MM.1S (cell line): ENCODE data around the gene TRAK2.
"Not testable (repeated sequence)": the region's sequence is repeated elsewhere in the genome, so short reads cannot be mapped to it uniquely, and the experiment has no call there.

Experiments used
- DNase-seq: peaks from one replicate; pipeline ENCODE4 v3.0.0-alpha.2; 2015
- H2AFZ ChIP-seq: fragments of 300-600 bp; sonication (generic); 2 replicates; pipeline ENCODE4 v1.6.0; 2016; ENCODE audit warnings: antibody characterized with exemption, low read length
- H3F3A ChIP-seq: fragments of 300-600 bp; sonication (generic); 2 replicates; pipeline ENCODE4 v1.6.1; 2016; ENCODE audit warnings: mild to moderate bottlenecking, antibody characterized with exemption, low read length, moderate library complexity, mixed read lengths; ENCODE audit not compliant: insufficient read depth
- H3K27ac ChIP-seq: fragments of 300-600 bp; sonication (generic); 2 replicates; pipeline ENCODE4 v1.5.1; 2016; ENCODE audit warnings: mild to moderate bottlenecking, low read length
- H3K27me3 ChIP-seq: fragments of 300-600 bp; sonication (generic); replicated peaks from 2 replicates; pipeline ENCODE4 v1.6.0; 2016; ENCODE audit warnings: low read length; ENCODE audit not compliant: insufficient read depth
- H3K36me3 ChIP-seq: fragments of 300-600 bp; sonication (generic); replicated peaks from 2 replicates; pipeline ENCODE4 v1.6.1; 2016; ENCODE audit warnings: mild to moderate bottlenecking, low read length, mixed read lengths; ENCODE audit not compliant: insufficient read depth
- H3K4me1 ChIP-seq: fragments of 300-600 bp; sonication (generic); 2 replicates; pipeline ENCODE4 v1.6.1; 2016; ENCODE audit warnings: low read length, mixed read lengths
- H3K4me2 ChIP-seq: fragments of 300-600 bp; sonication (generic); 2 replicates; pipeline ENCODE4 v1.6.0; 2016; ENCODE audit warnings: low read depth, low read length
- H3K4me3 ChIP-seq: fragments of 300-600 bp; sonication (generic); 2 replicates; pipeline ENCODE4 v1.5.1; 2016; ENCODE audit warnings: low read length, mixed read lengths
- H3K79me2 ChIP-seq: fragments of 300-600 bp; sonication (generic); 2 replicates; pipeline ENCODE4 v1.6.1; 2016; ENCODE audit warnings: mixed run types, low read length, mixed read lengths
- H3K9ac ChIP-seq: fragments of 300-600 bp; sonication (generic); 2 replicates; pipeline ENCODE4 v1.6.1; 2016; ENCODE audit warnings: low read length, mixed read lengths
- H3K9me2 ChIP-seq: fragments of 300-600 bp; sonication (generic); replicated peaks from 2 replicates; pipeline ENCODE4 v1.6.1; 2016; ENCODE audit warnings: mild to moderate bottlenecking, low read length, mixed read lengths; ENCODE audit not compliant: insufficient read depth
- H3K9me3 ChIP-seq: fragments of 300-600 bp; sonication (generic); replicated peaks from 2 replicates; pipeline ENCODE4 v1.6.1; 2016; ENCODE audit warnings: mild to moderate bottlenecking, low read length, mixed read lengths; ENCODE audit not compliant: insufficient read depth
- H4K20me1 ChIP-seq: fragments of 300-600 bp; sonication (generic); 2 replicates; pipeline ENCODE4 v1.6.1; 2016; ENCODE audit warnings: mild to moderate bottlenecking, low read length, moderate library complexity, mixed read lengths; ENCODE audit not compliant: insufficient read depth
- CTCF ChIP-seq: fragments of 300-600 bp; sonication (generic); IDR thresholded peaks from 2 replicates; pipeline ENCODE4 v1.5.1; 2016; ENCODE audit warnings: antibody characterized with exemption, low read length, mixed read lengths
- EZH2 ChIP-seq: fragments of 300-600 bp; sonication (generic); optimal IDR thresholded peaks from 2 replicates; pipeline ENCODE3; 2017; ENCODE audit warnings: low read depth, mild to moderate bottlenecking, antibody characterized with exemption, low read length, mixed read lengths
- EZH2phosphoT487 ChIP-seq: fragments of 300-600 bp; sonication (generic); IDR thresholded peaks from 2 replicates; pipeline ENCODE4 v1.6.1; 2018; ENCODE audit warnings: antibody characterized with exemption, low read length

Gene TRAK2

GRCh38 chr2:201490291-201490690 lies 39.0 kb upstream of the TRAK2 start:
- no peaks in the 10 kb centered on the region for H3K9me2 ChIP-seq
- H3K79me2 ChIP-seq, result no peaks in the 10 kb centered on the region
- no peak overlapping the region for H2AFZ ChIP-seq
- H3K4me2 ChIP-seq, result no peak overlapping the region
- no peak for DNase-seq
- H3K4me1 ChIP-seq, result no peaks in the 10 kb centered on the region
- H3K27ac ChIP-seq, result no peak overlapping the region
- H3K27me3 ChIP-seq, result no peaks in the 10 kb centered on the region
- no peak for TF ChIP-seq EZH2
- no peak for TF ChIP-seq EZH2phosphoT487
- TF ChIP-seq CTCF, result no peak
- no peak overlapping the region for H3K4me3 ChIP-seq
- H3K36me3 ChIP-seq, result no peaks in the 10 kb centered on the region
- no peaks in the 10 kb centered on the region for H3K9me3 ChIP-seq
- no peak overlapping the region for H3K9ac ChIP-seq
- H4K20me1 ChIP-seq, result no peaks in the 10 kb centered on the region
- no peaks in the 10 kb centered on the region for H3F3A ChIP-seq

GRCh38 chr2:201484805-201485204 lies 33.5 kb upstream of the TRAK2 start:
- no peak overlapping the region for H3K27ac ChIP-seq
- H3K4me3 ChIP-seq, result no peak overlapping the region
- H3K36me3 ChIP-seq, result no peaks in the 10 kb centered on the region
- no peaks in the 10 kb centered on the region for H3F3A ChIP-seq
- H3K4me2 ChIP-seq, result no peak overlapping the region
- no peaks in the 10 kb centered on the region for H3K4me1 ChIP-seq
- H3K9ac ChIP-seq, result no peak overlapping the region
- no peaks in the 10 kb centered on the region for H3K27me3 ChIP-seq
- H4K20me1 ChIP-seq, result no peaks in the 10 kb centered on the region
- H3K9me3 ChIP-seq, result no peaks in the 10 kb centered on the region
- H3K79me2 ChIP-seq, result no peaks in the 10 kb centered on the region
- no peak for TF ChIP-seq EZH2phosphoT487
- TF ChIP-seq CTCF, result no peak
- TF ChIP-seq EZH2, result no peak
- no peak overlapping the region for H2AFZ ChIP-seq
- no peak for DNase-seq
- H3K9me2 ChIP-seq, result no peaks in the 10 kb centered on the region

- H4K20me1 ChIP-seq, H2AFZ ChIP-seq, H3K9me2 ChIP-seq, H3K27ac ChIP-seq, H3K4me1 ChIP-seq, H3K79me2 ChIP-seq, H3F3A ChIP-seq, H3K4me3 ChIP-seq, H3K9ac ChIP-seq, H3K36me3 ChIP-seq, H3K4me2 ChIP-seq, DNase-seq, H3K27me3 ChIP-seq, H3K9me3 ChIP-seq: not testable (repeated sequence)
These were observed 32.5 kb upstream of the TRAK2 start for GRCh38 chr2:201483758-201484157.

- DNase-seq, result no peak
- H3K4me3 ChIP-seq, result no peak overlapping the region
- no peak overlapping the region for H3K27ac ChIP-seq
- H3K79me2 ChIP-seq, result no peaks in the 10 kb centered on the region
- H3K4me2 ChIP-seq, result no peak overlapping the region
- H3K36me3 ChIP-seq, result no peaks in the 10 kb centered on the region
- no peaks in the 10 kb centered on the region for H3K9me3 ChIP-seq
- no peak overlapping the region for H3K9ac ChIP-seq
- H4K20me1 ChIP-seq, result no peaks in the 10 kb centered on the region
- H3F3A ChIP-seq, result no peaks in the 10 kb centered on the region
- H3K27me3 ChIP-seq, result no peaks in the 10 kb centered on the region
- H3K4me1 ChIP-seq, result no peaks in the 10 kb centered on the region
- H3K9me2 ChIP-seq, result no peaks in the 10 kb centered on the region
- no peak overlapping the region for H2AFZ ChIP-seq
- TF ChIP-seq CTCF (no peak), EZH2phosphoT487 (no peak), EZH2 (no peak)
These were observed 32.1 kb upstream of the TRAK2 start for GRCh38 chr2:201483342-201483741.
